GM12864 (cell line): Measurements from ENCODE around the gene CEP112.

Experiments
- DNase-seq: peaks from one replicate; pipeline ENCODE4 v3.0.0-alpha.2; 2011; ENCODE audit warnings: low read depth
- H3K4me3 ChIP-seq: 2 replicates; pipeline ENCODE4 v1.5.1; 2011; ENCODE audit warnings: mild to moderate bottlenecking, low read depth, low read length, control low read depth
- TF ChIP-seq, protein P1 (sequence below): IDR thresholded peaks from 2 replicates; pipeline ENCODE4 v1.5.1; 2011; ENCODE audit warnings: low read depth, mild to moderate bottlenecking, moderate library complexity, low read length, control low read depth, inconsistent platforms; ENCODE audit errors: missing control alignments

The CEP112 gene

DNA sequence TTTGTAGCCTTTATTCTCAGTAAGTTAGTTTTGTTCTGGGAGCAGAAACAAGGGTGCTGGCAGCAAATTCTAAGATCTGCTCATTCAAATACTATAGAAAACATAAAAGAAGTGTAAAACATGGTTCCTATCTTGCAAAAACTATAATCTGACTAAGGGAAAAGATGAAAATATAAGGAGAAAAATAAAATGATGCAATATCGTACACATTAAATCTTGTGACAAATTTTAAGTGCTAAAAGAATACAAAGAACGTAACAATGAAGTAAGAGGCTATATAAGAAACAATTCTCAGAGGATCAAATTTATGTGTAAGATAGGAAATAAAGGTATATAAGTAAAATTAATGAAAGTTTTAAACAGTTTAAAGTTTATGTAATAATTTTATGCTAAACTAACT is 224.6 kb downstream of the CEP112 start:
- TF ChIP-seq, protein P1, sequence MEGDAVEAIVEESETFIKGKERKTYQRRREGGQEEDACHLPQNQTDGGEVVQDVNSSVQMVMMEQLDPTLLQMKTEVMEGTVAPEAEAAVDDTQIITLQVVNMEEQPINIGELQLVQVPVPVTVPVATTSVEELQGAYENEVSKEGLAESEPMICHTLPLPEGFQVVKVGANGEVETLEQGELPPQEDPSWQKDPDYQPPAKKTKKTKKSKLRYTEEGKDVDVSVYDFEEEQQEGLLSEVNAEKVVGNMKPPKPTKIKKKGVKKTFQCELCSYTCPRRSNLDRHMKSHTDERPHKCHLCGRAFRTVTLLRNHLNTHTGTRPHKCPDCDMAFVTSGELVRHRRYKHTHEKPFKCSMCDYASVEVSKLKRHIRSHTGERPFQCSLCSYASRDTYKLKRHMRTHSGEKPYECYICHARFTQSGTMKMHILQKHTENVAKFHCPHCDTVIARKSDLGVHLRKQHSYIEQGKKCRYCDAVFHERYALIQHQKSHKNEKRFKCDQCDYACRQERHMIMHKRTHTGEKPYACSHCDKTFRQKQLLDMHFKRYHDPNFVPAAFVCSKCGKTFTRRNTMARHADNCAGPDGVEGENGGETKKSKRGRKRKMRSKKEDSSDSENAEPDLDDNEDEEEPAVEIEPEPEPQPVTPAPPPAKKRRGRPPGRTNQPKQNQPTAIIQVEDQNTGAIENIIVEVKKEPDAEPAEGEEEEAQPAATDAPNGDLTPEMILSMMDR = no peak
- H3K4me3 ChIP-seq = no peak overlapping the region
- DNase-seq = no peak

DNA sequence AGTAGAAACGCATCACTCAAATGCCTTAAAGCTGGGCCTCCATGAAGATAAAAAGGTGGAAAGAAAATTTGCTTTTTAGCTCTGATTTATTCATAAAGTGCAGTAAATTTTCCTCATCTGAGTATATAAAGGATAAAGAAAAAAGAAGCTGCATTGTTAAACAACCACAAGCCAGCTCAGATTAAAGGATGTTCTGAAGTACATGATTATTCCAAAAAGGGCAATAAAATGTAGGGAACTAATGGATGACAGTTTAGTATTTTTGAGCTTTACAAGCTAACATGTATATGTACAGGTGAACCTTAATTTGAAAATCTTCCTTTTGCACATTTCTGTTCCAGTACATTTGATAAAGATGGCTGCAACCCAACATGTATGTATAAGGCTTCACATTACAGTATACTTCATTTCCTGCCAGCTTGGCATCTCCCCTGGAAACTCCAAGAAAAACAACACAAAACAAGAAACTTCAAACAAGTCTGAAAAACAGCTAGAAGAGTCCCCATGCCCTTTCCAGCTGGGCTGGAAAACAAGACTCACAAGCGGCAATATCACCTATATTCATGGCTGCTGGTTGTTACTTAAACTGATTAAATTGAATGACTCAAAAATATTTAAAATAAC is 225.7 kb downstream of the CEP112 start:
- TF ChIP-seq, protein P1 = no peak
- DNase-seq = no peak
- no peak overlapping the region for H3K4me3 ChIP-seq

DNA sequence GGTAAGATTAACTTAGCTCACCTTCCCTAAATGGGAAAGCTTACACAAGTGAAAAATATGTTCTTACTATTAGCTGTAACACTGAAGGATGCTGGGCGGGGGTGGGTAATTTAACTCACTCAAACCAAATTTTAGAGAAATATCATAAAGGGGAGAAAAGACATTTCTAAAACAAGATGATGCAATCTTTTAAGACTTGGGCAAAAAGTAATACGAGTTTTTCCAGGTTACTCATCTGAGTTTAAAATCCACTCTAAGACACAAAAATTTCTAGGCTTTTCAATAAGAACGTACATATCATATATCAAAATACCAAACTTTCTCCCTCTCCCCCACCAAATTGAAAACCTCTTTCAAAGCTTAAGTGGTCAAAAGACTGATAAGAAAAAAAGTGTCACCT is 228.8 kb downstream of the CEP112 start:
- H3K4me3 ChIP-seq = no peak overlapping the region
- TF ChIP-seq, protein P1 = no peak
- no peak for DNase-seq

DNA sequence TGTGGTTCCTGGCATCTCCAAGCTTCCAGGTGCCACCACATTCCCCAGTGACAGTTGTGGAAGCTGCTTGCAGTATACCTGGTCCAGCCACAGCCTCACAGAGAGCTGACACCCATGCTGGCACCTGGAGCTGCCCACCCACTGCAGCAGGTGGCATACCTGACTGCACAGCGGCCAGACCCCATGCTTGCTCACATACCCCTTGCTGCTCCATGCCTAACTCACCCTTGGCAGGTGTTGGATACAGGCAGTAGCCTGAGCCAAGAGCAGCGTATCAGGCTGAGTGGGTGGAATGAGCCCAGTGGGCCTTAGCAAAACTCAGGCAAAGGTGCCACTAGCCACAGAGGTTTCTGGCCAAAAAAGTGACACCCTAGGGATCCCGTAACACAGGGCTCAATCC is 232.3 kb downstream of the CEP112 start:
- TF ChIP-seq, protein P1 = no peak
- H3K4me3 ChIP-seq = no peak overlapping the region
- DNase-seq = no peak

DNA sequence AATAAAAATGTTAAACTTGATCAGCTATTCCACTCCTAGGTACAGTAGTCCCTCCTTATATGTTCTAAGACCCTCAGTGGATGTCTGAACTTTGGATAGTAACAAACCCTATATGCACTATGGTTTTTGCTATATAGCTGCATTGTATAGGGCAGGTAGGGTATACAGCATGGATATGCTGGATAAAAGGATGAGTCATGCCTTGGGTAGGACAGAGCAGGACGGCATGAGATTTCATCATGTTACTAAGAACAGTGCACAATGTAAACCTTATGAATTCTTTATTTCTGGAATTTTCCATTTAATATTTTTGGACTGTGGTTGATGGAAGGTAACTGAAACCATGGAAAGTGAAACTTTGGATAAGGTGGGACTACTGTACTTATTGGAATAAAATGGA is 235.1 kb downstream of the CEP112 start:
- TF ChIP-seq, protein P1 = no peak
- DNase-seq = no peak
- H3K4me3 ChIP-seq = no peak overlapping the region

DNA sequence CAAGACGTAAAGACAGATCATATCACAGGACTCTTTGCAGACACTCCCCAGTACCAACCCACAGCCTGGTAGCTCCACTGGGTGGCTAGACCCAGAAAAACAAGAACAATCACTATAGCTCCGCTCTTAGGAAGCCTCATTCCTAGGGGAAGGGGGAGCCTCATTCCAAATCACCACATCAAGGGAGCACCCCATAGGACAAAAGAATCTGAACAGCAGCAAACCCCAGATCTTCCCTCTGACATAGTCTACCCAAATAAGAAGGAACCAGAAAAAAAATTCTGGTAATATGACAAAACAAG is 237.8 kb downstream of the CEP112 start:
- TF ChIP-seq, protein P1 = no peak
- no peak overlapping the region for H3K4me3 ChIP-seq
- no peak for DNase-seq

DNA sequence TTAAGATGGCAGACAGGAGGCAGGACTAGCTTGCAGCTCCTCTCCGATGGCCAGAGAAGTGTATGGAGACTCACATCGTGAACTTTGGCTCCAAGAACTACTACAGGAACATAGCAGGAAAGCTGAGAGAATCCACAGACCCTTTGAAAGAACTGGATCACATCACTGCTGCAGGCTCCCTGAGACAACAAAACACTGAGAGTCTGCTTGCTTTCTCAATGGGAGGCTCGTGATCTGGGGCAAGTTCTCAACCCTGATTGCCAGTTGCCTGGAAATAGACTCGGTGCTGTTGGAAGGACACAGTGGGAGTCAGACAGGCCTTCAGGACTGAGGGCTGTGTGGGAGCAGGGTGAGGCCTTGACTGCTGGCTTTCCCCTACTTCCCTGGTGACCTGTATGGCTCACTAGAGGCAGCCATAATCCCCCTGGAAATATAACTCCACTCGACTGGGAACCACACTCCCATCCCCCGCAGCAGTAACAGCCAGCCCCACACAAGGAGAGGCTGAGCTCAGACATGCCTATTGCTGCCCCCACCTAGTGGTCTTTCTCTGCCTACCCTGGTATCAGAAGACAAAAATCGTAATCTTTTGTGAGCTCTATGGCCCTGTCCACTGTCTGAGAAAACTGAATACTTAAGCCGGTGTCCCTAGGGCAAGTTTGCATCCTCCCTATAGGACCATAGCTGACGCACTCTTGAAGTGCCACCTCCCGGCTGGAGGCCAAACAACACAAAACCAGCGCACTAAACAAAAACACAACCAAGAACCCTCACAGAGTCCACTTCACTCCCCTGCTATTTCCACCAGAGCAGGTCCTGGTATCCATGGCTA is 238.4 kb downstream of the CEP112 start:
- TF ChIP-seq, protein P1 = no peak
- H3K4me3 ChIP-seq = no peak overlapping the region
- DNase-seq = no peak
